ENCODE results near the gene BRIP1. TPM values are rescaled to one million over a fixed set of nuclear protein-coding genes. Genes with fewer than 3 reads are reported as not detected.

BRIP1 gene
- total RNA-seq, 2 donors from 2014 or later: 1.3 to 3.9 TPM

DNA sequence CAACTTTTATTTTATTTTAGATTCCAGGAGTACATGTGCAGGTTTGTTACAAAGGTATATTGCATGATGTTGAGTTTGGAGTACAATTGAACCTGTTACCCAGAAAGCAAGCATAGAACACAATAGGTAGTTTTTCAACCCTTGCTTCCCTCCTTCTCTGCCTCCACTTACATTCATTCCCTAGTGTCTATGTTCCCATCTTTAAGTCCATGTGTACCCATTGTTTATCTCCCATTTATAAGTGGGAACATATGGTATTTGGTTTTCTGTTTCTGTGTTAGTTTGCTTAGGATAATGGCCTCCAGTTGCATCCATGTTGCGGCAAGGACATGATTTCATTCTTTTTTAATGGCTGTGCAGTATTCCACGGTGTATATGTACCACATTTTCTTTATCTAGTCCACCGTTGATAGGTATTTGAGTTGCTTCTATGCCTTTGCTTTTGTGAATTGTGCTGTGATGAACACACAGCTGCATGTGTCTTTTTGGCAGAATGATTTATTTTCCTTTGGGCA is 158.3 kb downstream of the BRIP1 start:
- 94% methylated on average over 3 of the region's 3 CpGs for WGBS
- H3K36me3 ChIP-seq: no peaks in the 10 kb centered on the region

DNA sequence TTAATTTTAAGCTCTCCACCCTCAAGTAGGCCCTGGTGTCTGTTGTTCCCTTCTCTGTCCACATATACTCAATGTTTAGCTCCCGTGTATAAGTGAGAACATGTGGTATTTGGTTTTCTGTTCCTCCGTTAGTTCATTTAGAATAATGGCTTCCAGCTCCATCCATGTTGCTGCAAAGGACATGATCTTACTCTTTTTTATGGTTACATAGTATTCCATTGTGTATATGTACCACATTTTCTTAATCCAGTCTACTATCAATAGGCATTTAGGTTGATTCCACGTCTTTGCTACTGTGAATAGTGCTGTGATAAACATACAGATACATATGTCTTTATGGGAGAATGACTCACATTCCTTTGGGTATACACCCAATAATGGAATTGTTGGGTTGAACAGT is 160.9 kb downstream of the BRIP1 start:
- TF ChIP-seq POLR2AphosphoS5 (IDR thresholded peaks at IDR 0.05): no peak
- no peak for TF ChIP-seq POLR2A (IDR thresholded peaks at IDR 0.05)
- TF ChIP-seq, protein P1, sequence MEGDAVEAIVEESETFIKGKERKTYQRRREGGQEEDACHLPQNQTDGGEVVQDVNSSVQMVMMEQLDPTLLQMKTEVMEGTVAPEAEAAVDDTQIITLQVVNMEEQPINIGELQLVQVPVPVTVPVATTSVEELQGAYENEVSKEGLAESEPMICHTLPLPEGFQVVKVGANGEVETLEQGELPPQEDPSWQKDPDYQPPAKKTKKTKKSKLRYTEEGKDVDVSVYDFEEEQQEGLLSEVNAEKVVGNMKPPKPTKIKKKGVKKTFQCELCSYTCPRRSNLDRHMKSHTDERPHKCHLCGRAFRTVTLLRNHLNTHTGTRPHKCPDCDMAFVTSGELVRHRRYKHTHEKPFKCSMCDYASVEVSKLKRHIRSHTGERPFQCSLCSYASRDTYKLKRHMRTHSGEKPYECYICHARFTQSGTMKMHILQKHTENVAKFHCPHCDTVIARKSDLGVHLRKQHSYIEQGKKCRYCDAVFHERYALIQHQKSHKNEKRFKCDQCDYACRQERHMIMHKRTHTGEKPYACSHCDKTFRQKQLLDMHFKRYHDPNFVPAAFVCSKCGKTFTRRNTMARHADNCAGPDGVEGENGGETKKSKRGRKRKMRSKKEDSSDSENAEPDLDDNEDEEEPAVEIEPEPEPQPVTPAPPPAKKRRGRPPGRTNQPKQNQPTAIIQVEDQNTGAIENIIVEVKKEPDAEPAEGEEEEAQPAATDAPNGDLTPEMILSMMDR (IDR thresholded peaks at IDR 0.05): no peak
- Histone ChIP-seq H3K4me1 (replicated peaks) (no peaks in the 10 kb centered on the region), H3K27ac (no peak overlapping the region), H3K27me3 (replicated peaks; ENCODE audit: insufficient read depth) (no peaks in the 10 kb centered on the region), H3K9me3 (no peaks in the 10 kb centered on the region), H3K36me3 (no peaks in the 10 kb centered on the region), H3K4me3 (no peak overlapping the region)
- DNase-seq (ENCODE audit: low spot score): no peak
- intact Hi-C loops (cut with DNase I): no loop called here
- WGBS: 98% methylated on average over 3 of the region's 3 CpGs

More for the DNA sequence above, 158.3 kb downstream of the BRIP1 start:
- H3K27ac ChIP-seq: no peak overlapping the region
- H3K4me3 ChIP-seq: no peak overlapping the region
- no peaks in the 10 kb centered on the region for H3K4me1 ChIP-seq (replicated peaks)
- TF ChIP-seq POLR2A (IDR thresholded peaks at IDR 0.05) (no peak), POLR2AphosphoS5 (IDR thresholded peaks at IDR 0.05) (no peak)
- TF ChIP-seq, protein P1 (IDR thresholded peaks at IDR 0.05): no peak
- intact Hi-C loops (cut with DNase I): no loop called here
- DNase-seq (ENCODE audit: low spot score): no peak
- H3K9me3 ChIP-seq: no peaks in the 10 kb centered on the region
- no peaks in the 10 kb centered on the region for H3K27me3 ChIP-seq (replicated peaks; ENCODE audit: insufficient read depth)

DNA sequence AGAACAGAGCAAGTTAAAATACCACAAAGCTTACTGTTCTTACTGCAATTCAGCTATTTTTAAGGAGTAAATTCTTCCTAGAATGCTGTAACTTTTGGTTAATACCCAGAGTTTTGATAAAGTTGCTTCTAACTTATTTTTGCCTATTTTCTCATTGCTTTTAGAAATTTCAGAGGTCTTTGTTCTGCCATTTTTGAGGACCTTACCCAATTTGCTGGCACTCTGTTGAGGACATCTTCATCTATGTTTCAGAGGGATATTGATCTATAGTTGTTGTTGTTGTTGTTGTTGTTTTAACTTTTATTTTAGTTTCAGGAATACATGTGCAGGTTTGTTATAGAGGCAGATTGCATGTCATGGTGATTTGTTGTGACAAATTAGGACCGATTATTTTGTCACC is 161.3 kb downstream of the BRIP1 start:
- no peak for DNase-seq (ENCODE audit: low spot score)
- WGBS: 80% methylated on average over 1 of the region's 1 CpG
- no peak overlapping the region for H3K4me3 ChIP-seq
- no peaks in the 10 kb centered on the region for H3K27me3 ChIP-seq (replicated peaks; ENCODE audit: insufficient read depth)
- no peaks in the 10 kb centered on the region for H3K9me3 ChIP-seq
- H3K36me3 ChIP-seq: no peaks in the 10 kb centered on the region
- H3K4me1 ChIP-seq (replicated peaks): no peaks in the 10 kb centered on the region
- TF ChIP-seq POLR2AphosphoS5 (IDR thresholded peaks at IDR 0.05): no peak
- TF ChIP-seq, protein P1 (IDR thresholded peaks at IDR 0.05): no peak
- TF ChIP-seq POLR2A (IDR thresholded peaks at IDR 0.05): no peak
- intact Hi-C loops (cut with DNase I): no loop called here
- H3K27ac ChIP-seq: no peak overlapping the region

DNA sequence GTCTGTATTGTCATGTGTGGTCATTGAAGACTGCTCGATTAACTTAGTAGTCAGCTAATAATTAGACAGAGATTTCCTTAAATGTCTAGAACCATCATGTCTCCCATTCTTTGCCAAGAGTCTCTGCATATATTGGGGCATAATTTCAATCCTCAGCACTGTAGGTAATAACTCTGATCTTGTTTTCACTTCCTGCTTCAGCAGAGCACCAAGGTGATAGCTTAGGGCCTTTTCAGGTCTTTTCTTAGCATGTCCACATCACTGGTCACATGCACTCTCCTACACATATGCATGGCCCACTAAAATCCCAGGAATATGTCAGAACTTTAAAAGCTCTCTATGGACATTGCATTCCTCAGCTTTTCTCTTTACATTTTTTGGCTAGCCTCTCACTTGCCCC is 162.0 kb downstream of the BRIP1 start:
- no peaks in the 10 kb centered on the region for H3K36me3 ChIP-seq
- 98% methylated on average over 1 of the region's 1 CpG for WGBS
- intact Hi-C loops (cut with DNase I): no loop called here
- no peaks in the 10 kb centered on the region for H3K4me1 ChIP-seq (replicated peaks)
- no peak for DNase-seq (ENCODE audit: low spot score)
- H3K27ac ChIP-seq: no peak overlapping the region
- H3K4me3 ChIP-seq: no peak overlapping the region
- H3K27me3 ChIP-seq (replicated peaks; ENCODE audit: insufficient read depth): no peaks in the 10 kb centered on the region
- no peaks in the 10 kb centered on the region for H3K9me3 ChIP-seq
- TF ChIP-seq, protein P1 (IDR thresholded peaks at IDR 0.05): no peak
- no peak for TF ChIP-seq POLR2A (IDR thresholded peaks at IDR 0.05)
- no peak for TF ChIP-seq POLR2AphosphoS5 (IDR thresholded peaks at IDR 0.05)

DNA sequence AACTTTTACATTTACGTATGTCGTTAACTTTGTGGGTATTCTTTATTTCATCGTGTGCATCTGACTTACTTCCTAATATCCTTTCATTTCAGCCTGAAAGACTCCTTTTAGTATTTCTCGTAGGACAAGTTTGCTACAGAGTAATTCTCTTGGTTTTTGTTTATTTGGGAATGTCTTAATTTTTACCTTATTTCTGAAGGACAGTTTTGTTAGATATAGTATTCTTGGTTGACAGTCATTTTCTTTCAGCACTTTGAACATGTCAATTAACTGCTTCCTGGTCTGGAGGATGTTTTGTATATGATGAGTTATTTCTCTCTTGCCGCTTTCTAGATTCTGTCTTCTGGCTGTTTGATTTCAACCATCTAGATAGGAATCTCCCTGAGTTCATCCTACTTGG is 163.1 kb downstream of the BRIP1 start:
- intact Hi-C loops (cut with DNase I): no loop called here
- Histone ChIP-seq H3K27ac (no peak overlapping the region), H3K4me3 (no peak overlapping the region), H3K4me1 (replicated peaks) (no peaks in the 10 kb centered on the region), H3K9me3 (no peaks in the 10 kb centered on the region), H3K27me3 (replicated peaks; ENCODE audit: insufficient read depth) (no peaks in the 10 kb centered on the region), H3K36me3 (no peaks in the 10 kb centered on the region)
- WGBS: 86% methylated on average over 5 of the region's 5 CpGs
- no peak for DNase-seq (ENCODE audit: low spot score)
- TF ChIP-seq POLR2A (IDR thresholded peaks at IDR 0.05): no peak
- TF ChIP-seq, protein P1 (IDR thresholded peaks at IDR 0.05): no peak
- no peak for TF ChIP-seq POLR2AphosphoS5 (IDR thresholded peaks at IDR 0.05)

Measured in prostate gland (tissue), 2 donors.